SK-N-SH treated with all-trans-retinoic acid at 6 μM for 48 hours (cell line): ENCODE measurements around the gene CD19.

ENCODE experiments used
- ATAC-seq: fragments of 200-7000 bp; cut with Tn5 transposase; 3 replicates; pipeline ENCODE4 v1.9.1; 2020; ENCODE audit warnings: mild to moderate bottlenecking, moderate library complexity
- ARNTL ChIP-seq: fragments of 450-650 bp; formaldehyde crosslinking; IDR thresholded peaks from 2 replicates; pipeline ENCODE4 v1.5.0; 2020; ENCODE audit warnings: low read depth, mild to moderate bottlenecking, moderate library complexity, borderline replicate concordance
- BACH2 ChIP-seq: fragments of 250-450 bp; sonication (Bioruptor Pico); IDR thresholded peaks from 2 replicates; pipeline ENCODE4 v1.9.0; 2021; ENCODE audit warnings: mild to moderate bottlenecking, borderline replicate concordance
- GLIS3 ChIP-seq: fragments of 250-450 bp; sonication (Bioruptor Pico); IDR thresholded peaks from 2 replicates; pipeline ENCODE4 v1.5.0; 2020; ENCODE audit warnings: mild to moderate bottlenecking, moderate library complexity
- ISL1 ChIP-seq: fragments of 250-450 bp; sonication (Bioruptor Pico); IDR thresholded peaks from 2 replicates; pipeline ENCODE4 v2.1.2; 2022; ENCODE audit warnings: mild to moderate bottlenecking, moderate library complexity
- PATZ1 ChIP-seq: fragments of 250-450 bp; sonication (Bioruptor Pico); IDR thresholded peaks from 2 replicates; pipeline ENCODE4 v1.8.0; 2020; ENCODE audit warnings: mild to moderate bottlenecking, moderate library complexity, borderline replicate concordance
- POU6F1 ChIP-seq: fragments of 250-450 bp; sonication (Bioruptor Pico); IDR thresholded peaks from 2 replicates; pipeline ENCODE4 v1.8.0; 2021; ENCODE audit warnings: low read depth, mild to moderate bottlenecking, moderate library complexity, borderline replicate concordance
- PPARA ChIP-seq: fragments of 250-450 bp; sonication (Bioruptor Pico); IDR thresholded peaks from 2 replicates; pipeline ENCODE4 v1.5.0; 2020; ENCODE audit warnings: mild to moderate bottlenecking, borderline replicate concordance
- SNAI2 ChIP-seq: fragments of 250-450 bp; sonication (Bioruptor Pico); IDR thresholded peaks from 2 replicates; pipeline ENCODE4 v1.5.0; 2020; ENCODE audit warnings: mild to moderate bottlenecking, moderate library complexity
- TCF4 ChIP-seq: fragments of 250-450 bp; sonication (Bioruptor Pico); IDR thresholded peaks from 2 replicates; pipeline ENCODE4 v1.8.0; 2021; ENCODE audit warnings: mild to moderate bottlenecking, moderate library complexity, borderline replicate concordance
- TSHZ2 ChIP-seq: fragments of 250-450 bp; sonication (Bioruptor Pico); IDR thresholded peaks from 2 replicates; pipeline ENCODE4 v1.5.0; 2020; ENCODE audit warnings: mild to moderate bottlenecking, moderate library complexity
- ZC3H10 ChIP-seq: fragments of 250-450 bp; sonication (Bioruptor Pico); IDR thresholded peaks from 2 replicates; pipeline ENCODE4 v1.5.1; 2021; ENCODE audit warnings: mild to moderate bottlenecking, moderate library complexity
- ZFP3 ChIP-seq: fragments of 250-450 bp; sonication (Bioruptor Pico); IDR thresholded peaks from 2 replicates; pipeline ENCODE4 v1.5.0; 2020; ENCODE audit warnings: mild to moderate bottlenecking, moderate library complexity
- ZNF565 ChIP-seq: fragments of 450-650 bp; formaldehyde crosslinking; conservative IDR thresholded peaks from 2 replicates; pipeline ENCODE4 v1.5.0; 2020; ENCODE audit warnings: low read depth, mild to moderate bottlenecking, moderate library complexity
- ZNF70 ChIP-seq: fragments of 450-650 bp; formaldehyde crosslinking; IDR thresholded peaks from 2 replicates; pipeline ENCODE4 v1.5.0; 2020; ENCODE audit warnings: mild to moderate bottlenecking, moderate library complexity
- ZNF8 ChIP-seq: fragments of 450-650 bp; formaldehyde crosslinking; IDR thresholded peaks from 2 replicates; pipeline ENCODE4 v1.5.0; 2020; ENCODE audit warnings: mild to moderate bottlenecking, moderate library complexity
- TF ChIP-seq, protein P1 (sequence below): fragments of 250-450 bp; sonication (Bioruptor Pico); IDR thresholded peaks from 2 replicates; pipeline ENCODE4 v1.5.1; 2020; ENCODE audit warnings: low read depth, mild to moderate bottlenecking, moderate library complexity
- TF ChIP-seq, protein P2 (sequence below): fragments of 250-450 bp; sonication (Bioruptor Pico); IDR thresholded peaks from 2 replicates; pipeline ENCODE4 v1.5.1; 2021; ENCODE audit warnings: mild to moderate bottlenecking, moderate library complexity

CD19 gene

GRCh38 chr16:28912558-28912957 is 19.2 kb upstream of the CD19 start:
- no peak for ATAC-seq
- TF ChIP-seq POU6F1 (CRISPR knock-in tag) (no peak), ZNF70 (CRISPR knock-in tag) (no peak)

GRCh38 chr16:28913946-28914724 is 17.6 kb upstream of the CD19 start:
- no peak for ATAC-seq
- TF ChIP-seq GLIS3 (CRISPR knock-in tag) = no peak

DNA sequence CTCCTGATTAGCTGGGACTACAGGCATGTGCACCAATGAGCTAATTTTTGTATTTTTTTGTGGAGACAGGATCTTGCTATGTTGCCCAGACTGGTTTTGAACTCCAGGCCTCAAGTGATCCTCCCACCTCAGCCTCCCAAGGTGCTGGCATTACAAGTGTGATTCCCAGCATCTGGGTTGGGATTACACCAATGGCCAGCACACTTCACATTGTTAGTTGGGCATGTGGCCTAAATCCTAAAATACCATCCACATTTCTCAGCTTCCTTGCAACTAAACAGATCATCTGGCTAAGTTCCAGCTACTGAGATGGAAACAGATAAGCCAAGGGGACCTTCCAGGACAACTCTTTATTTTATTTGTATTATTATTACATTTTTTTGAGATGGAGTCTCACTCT is 16.6 kb upstream of the CD19 start:
- TF ChIP-seq ISL1 (CRISPR knock-in tag) = 0 out of 2 replicates have a peak, but pooled peaks have one; percentile 26
- no peak for TF ChIP-seq PATZ1 (CRISPR knock-in tag)
- TF ChIP-seq, all 23 proteins: peak for 1
- peak; percentile 65 for ATAC-seq

GRCh38 chr16:28917095-28917494 is 14.7 kb upstream of the CD19 start:
- no peak for ATAC-seq

More at GRCh38 chr16:28917095-28917494, 14.7 kb upstream of the CD19 start:
- TF ChIP-seq, protein P1, sequence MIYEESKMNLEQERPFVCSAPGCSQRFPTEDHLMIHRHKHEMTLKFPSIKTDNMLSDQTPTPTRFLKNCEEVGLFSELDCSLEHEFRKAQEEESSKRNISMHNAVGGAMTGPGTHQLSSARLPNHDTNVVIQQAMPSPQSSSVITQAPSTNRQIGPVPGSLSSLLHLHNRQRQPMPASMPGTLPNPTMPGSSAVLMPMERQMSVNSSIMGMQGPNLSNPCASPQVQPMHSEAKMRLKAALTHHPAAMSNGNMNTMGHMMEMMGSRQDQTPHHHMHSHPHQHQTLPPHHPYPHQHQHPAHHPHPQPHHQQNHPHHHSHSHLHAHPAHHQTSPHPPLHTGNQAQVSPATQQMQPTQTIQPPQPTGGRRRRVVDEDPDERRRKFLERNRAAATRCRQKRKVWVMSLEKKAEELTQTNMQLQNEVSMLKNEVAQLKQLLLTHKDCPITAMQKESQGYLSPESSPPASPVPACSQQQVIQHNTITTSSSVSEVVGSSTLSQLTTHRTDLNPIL (CRISPR knock-in tag) = no peak
- no peak for TF ChIP-seq PATZ1 (CRISPR knock-in tag)
- no peak for TF ChIP-seq TCF4 (CRISPR knock-in tag)
- TF ChIP-seq ZFP3 (CRISPR knock-in tag) = no peak
- TF ChIP-seq, protein P2, sequence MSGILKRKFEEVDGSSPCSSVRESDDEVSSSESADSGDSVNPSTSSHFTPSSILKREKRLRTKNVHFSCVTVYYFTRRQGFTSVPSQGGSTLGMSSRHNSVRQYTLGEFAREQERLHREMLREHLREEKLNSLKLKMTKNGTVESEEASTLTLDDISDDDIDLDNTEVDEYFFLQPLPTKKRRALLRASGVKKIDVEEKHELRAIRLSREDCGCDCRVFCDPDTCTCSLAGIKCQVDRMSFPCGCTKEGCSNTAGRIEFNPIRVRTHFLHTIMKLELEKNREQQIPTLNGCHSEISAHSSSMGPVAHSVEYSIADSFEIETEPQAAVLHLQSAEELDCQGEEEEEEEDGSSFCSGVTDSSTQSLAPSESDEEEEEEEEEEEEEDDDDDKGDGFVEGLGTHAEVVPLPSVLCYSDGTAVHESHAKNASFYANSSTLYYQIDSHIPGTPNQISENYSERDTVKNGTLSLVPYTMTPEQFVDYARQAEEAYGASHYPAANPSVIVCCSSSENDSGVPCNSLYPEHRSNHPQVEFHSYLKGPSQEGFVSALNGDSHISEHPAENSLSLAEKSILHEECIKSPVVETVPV (CRISPR knock-in tag) = no peak
- no peak for TF ChIP-seq PPARA (CRISPR knock-in tag)
- TF ChIP-seq SNAI2 = no peak
- TF ChIP-seq ARNTL = no peak
- no peak for TF ChIP-seq ZNF565 (CRISPR knock-in tag)
- no peak for TF ChIP-seq POU6F1 (CRISPR knock-in tag)
- TF ChIP-seq BACH2 (CRISPR knock-in tag) = no peak
- no peak for TF ChIP-seq ZC3H10 (CRISPR knock-in tag)
- TF ChIP-seq ZNF8 = no peak
- no peak for TF ChIP-seq TSHZ2 (CRISPR knock-in tag)
- TF ChIP-seq ZNF70 (CRISPR knock-in tag) = no peak
- no peak for TF ChIP-seq GLIS3 (CRISPR knock-in tag)
